ENCODE measurements around the gene PRDM16. TPM values are rescaled to one million over a fixed set of nuclear protein-coding genes. Genes with fewer than 3 reads are reported as not detected.

The PRDM16 gene
- polyA plus RNA-seq, 2 of the 4 experiments (the other 2 are of a cell fraction), result 0.03 to 0.35 TPM

GRCh38 chr1:3140437-3140836 lies 71.4 kb downstream of the PRDM16 start (continued):
- TF ChIP-seq REST (IDR thresholded peaks at IDR 0.05) (no peak), EHF (CRISPR knock-in tag; IDR thresholded peaks at IDR 0.05) (no peak), TFCP2L1 (CRISPR knock-in tag; IDR thresholded peaks at IDR 0.05) (no peak), RNF2 (IDR thresholded peaks at IDR 0.05; ENCODE audit: borderline replicate concordance, low read depth) (no peak), PBX3 (IDR thresholded peaks at IDR 0.05) (no peak), MAFK (IDR thresholded peaks at IDR 0.05; ENCODE audit: partially characterized antibody) (no peak), HOXB5 (CRISPR knock-in tag; IDR thresholded peaks at IDR 0.05) (no peak), MAX (IDR thresholded peaks at IDR 0.05) (no peak), BCL3 (IDR thresholded peaks at IDR 0.05) (no peak), CBX8 (IDR thresholded peaks at IDR 0.05) (no peak)

- H3K4me1 ChIP-seq, result no peaks in the 10 kb centered on the region
- no peak overlapping the region for H3K4me2 ChIP-seq
- no peak overlapping the region for H3K27ac ChIP-seq
- POLR2A ChIA-PET, result no interaction called here
- FAIRE-seq, result no peak
- no peak for ATAC-seq
- no peak for DNase-seq (ENCODE audit: low read depth in 1 of 2, low spot score in 1 of 2)
- TF ChIP-seq GATA3 (IDR thresholded peaks at IDR 0.05; ENCODE audit: borderline replicate concordance) (no peak), EHMT2 (IDR thresholded peaks at IDR 0.05; ENCODE audit: low read depth) (no peak), HMGXB4 (CRISPR knock-in tag; IDR thresholded peaks at IDR 0.05; ENCODE audit: borderline replicate concordance) (no peak), PBX3 (IDR thresholded peaks at IDR 0.05) (no peak)
- 75% methylated on average over 8 of the region's 13 CpGs for WGBS (ENCODE audit: missing lambda C conversion rate)
- no peak overlapping the region for H3K4me3 ChIP-seq
- CTCF ChIA-PET, result no interaction called here
- no peaks in the 10 kb centered on the region for H3K9me3 ChIP-seq
Observed at GRCh38 chr1:3141129-3141528, 72.1 kb downstream of the PRDM16 start.

- CTCF ChIA-PET, result no interaction called here
- TF ChIP-seq RNF2 (IDR thresholded peaks at IDR 0.05; ENCODE audit: borderline replicate concordance, low read depth), result no peak
- TF ChIP-seq GATA3 (IDR thresholded peaks at IDR 0.05; ENCODE audit: borderline replicate concordance), result no peak
- TF ChIP-seq HOXA7 (CRISPR knock-in tag; IDR thresholded peaks at IDR 0.05), result no peak
- no peaks in the 10 kb centered on the region for H3K9me3 ChIP-seq
- no peak overlapping the region for H3K27ac ChIP-seq
- no peak overlapping the region for H3K4me3 ChIP-seq
- POLR2A ChIA-PET, result no interaction called here
- no peak for ATAC-seq
- WGBS (ENCODE audit: missing lambda C conversion rate), result 46% methylated on average over 12 of the region's 21 CpGs
- no peak overlapping the region for H3K4me2 ChIP-seq
- no peaks in the 10 kb centered on the region for H3K4me1 ChIP-seq
- FAIRE-seq, result no peak
- no peak for DNase-seq (ENCODE audit: low read depth in 1 of 2, low spot score in 1 of 2)
Observed at GRCh38 chr1:3141836-3142235, 72.8 kb downstream of the PRDM16 start.

All from A549 (cell line).